ENCODE data around the gene PLCZ1. TPM values are rescaled to one million over a fixed set of nuclear protein-coding genes. Genes with fewer than 3 reads are reported as not detected.

The PLCZ1 gene
- total and polyA plus RNA-seq, 9 of the 15 experiments (the other 6 are each of a cell fraction or from before 2014, with no cell fraction given): not detected

GRCh38 chr12:18653465-18653864 lies 84.3 kb downstream of the PLCZ1 start:
- H2AFZ ChIP-seq (ENCODE audit: low read depth, low read length): no peak overlapping the region
- H3K27ac ChIP-seq (ENCODE audit: extremely low read depth, low read depth, low read length): no peak overlapping the region
- DNase-seq (ENCODE audit: extremely low read depth in 1 of 4, low spot score in 3 of 4): no peak
- FAIRE-seq: no peak
- H3K4me1 ChIP-seq (replicated peaks in 1 of 2; ENCODE audit: control insufficient read depth in 2 of 2, insufficient read depth in 2 of 2, low read length in 2 of 2): no peaks in the 10 kb centered on the region
- in situ Hi-C loops (cut with MboI) (no loop called here), intact Hi-C loops (cut with micrococcal nuclease) (no loop called here)
- H3K27me3 ChIP-seq (ENCODE audit: control insufficient read depth in 2 of 2, insufficient read depth in 2 of 2, low read length in 2 of 2): no peaks in the 10 kb centered on the region
- no peak overlapping the region for H3K9ac ChIP-seq (ENCODE audit: insufficient read depth in 1 of 2, low read depth in 2 of 2, low read length in 2 of 2)
- no peaks in the 10 kb centered on the region for H3K36me3 ChIP-seq (ENCODE audit: control insufficient read depth, insufficient read depth, low read length)
- no peaks in the 10 kb centered on the region for H3K79me2 ChIP-seq (ENCODE audit: control insufficient read depth, insufficient read depth, low read length)
- no peak overlapping the region for H3K4me3 ChIP-seq
- BruUV-seq (replicated peaks): no TSS peak
- ATAC-seq: no peak
- H3K4me2 ChIP-seq (ENCODE audit: insufficient read depth, low read length): no peak overlapping the region
- H4K20me1 ChIP-seq (replicated peaks; ENCODE audit: control insufficient read depth, insufficient read depth, low read length): no peaks in the 10 kb centered on the region
- ChIA-PET CTCF (ENCODE audit: low intra/inter-chr PET ratio) (no interaction called here), POLR2A (no interaction called here)
- H3K9me1 ChIP-seq (ENCODE audit: control insufficient read depth, insufficient read depth, low read length): no peaks in the 10 kb centered on the region
- WGBS (ENCODE audit: insufficient coverage, low coverage, missing lambda C conversion rate): 0% methylated on average over 1 of the region's 1 CpG
- H3K9me3 ChIP-seq (replicated peaks; ENCODE audit: control insufficient read depth, insufficient read depth, low read depth, low read length): no peaks in the 10 kb centered on the region
- no peak for TF ChIP-seq POU5F1 (IDR thresholded peaks at IDR 0.05; ENCODE audit: borderline replicate concordance, low read depth, low read length, partially characterized antibody)
- TF ChIP-seq NONO (IDR thresholded peaks at IDR 0.05; ENCODE audit: low read depth in 2 of 2, low read length in 1 of 2): no peak
- TF ChIP-seq CBX5 (IDR thresholded peaks at IDR 0.05; ENCODE audit: borderline replicate concordance, low read depth): no peak
- TF ChIP-seq SRSF1 (IDR thresholded peaks at IDR 0.05; ENCODE audit: low read depth, low read length): no peak
- TF ChIP-seq SAFB (IDR thresholded peaks at IDR 0.05; ENCODE audit: borderline replicate concordance, low read depth, low read length): no peak
- TF ChIP-seq ZNF324 (CRISPR knock-in tag; IDR thresholded peaks at IDR 0.05): no peak
- no peak for TF ChIP-seq CBX1 (IDR thresholded peaks at IDR 0.05; ENCODE audit: low read depth)
- TF ChIP-seq ZMIZ1 (IDR thresholded peaks at IDR 0.05; ENCODE audit: low read depth in 2 of 2, low read length in 2 of 2): no peak
- TF ChIP-seq ZNF830 (CRISPR knock-in tag; IDR thresholded peaks at IDR 0.05): no peak
- no peak for TF ChIP-seq MYC (IDR thresholded peaks at IDR 0.05; ENCODE audit: low read depth, low read length)
- no peak for TF ChIP-seq MYC (CRISPR knock-in tag; IDR thresholded peaks at IDR 0.05; ENCODE audit: borderline replicate concordance, low read depth)
- TF ChIP-seq HCFC1 (IDR thresholded peaks at IDR 0.05; ENCODE audit: low read depth, low read length): no peak
- TF ChIP-seq RAD21 (CRISPR knock-in tag; conservative IDR thresholded peaks at IDR 0.05 in 1 of 2, IDR thresholded peaks at IDR 0.05 in 1 of 2): no peak
- no peak for TF ChIP-seq CBX8 (IDR thresholded peaks at IDR 0.05; ENCODE audit: borderline replicate concordance, extremely low read depth, low read depth, low read length, poor library complexity, severe bottlenecking)
- no peak for TF ChIP-seq NFRKB (IDR thresholded peaks at IDR 0.05; ENCODE audit: low read depth)
- no peak for TF ChIP-seq ZNF398 (CRISPR knock-in tag; IDR thresholded peaks at IDR 0.05)
- no peak for TF ChIP-seq ZNF551 (CRISPR knock-in tag; IDR thresholded peaks at IDR 0.05)
- TF ChIP-seq NFE2L1 (tag; IDR thresholded peaks at IDR 0.05; ENCODE audit: borderline replicate concordance, low read depth): no peak
